Stimulated activated CD8-positive, alpha-beta memory T cell treated with anti-CD3 and anti-CD28 coated beads, Interleukin-12 subunit alpha, Interleukin-12 subunit beta, amount 100 ng/mL, for 4 hours (primary cell): ENCODE results near the gene SUN1.
"Not testable (repeated sequence)": the region's sequence is repeated elsewhere in the genome, so short reads cannot be mapped to it uniquely, and the experiment has no call there.

Experiments
- DNase-seq: peaks from one replicate; pipeline ENCODE4 v3.0.0-alpha.2; 2020; ENCODE audit warnings: low read depth

The SUN1 gene, protein sequence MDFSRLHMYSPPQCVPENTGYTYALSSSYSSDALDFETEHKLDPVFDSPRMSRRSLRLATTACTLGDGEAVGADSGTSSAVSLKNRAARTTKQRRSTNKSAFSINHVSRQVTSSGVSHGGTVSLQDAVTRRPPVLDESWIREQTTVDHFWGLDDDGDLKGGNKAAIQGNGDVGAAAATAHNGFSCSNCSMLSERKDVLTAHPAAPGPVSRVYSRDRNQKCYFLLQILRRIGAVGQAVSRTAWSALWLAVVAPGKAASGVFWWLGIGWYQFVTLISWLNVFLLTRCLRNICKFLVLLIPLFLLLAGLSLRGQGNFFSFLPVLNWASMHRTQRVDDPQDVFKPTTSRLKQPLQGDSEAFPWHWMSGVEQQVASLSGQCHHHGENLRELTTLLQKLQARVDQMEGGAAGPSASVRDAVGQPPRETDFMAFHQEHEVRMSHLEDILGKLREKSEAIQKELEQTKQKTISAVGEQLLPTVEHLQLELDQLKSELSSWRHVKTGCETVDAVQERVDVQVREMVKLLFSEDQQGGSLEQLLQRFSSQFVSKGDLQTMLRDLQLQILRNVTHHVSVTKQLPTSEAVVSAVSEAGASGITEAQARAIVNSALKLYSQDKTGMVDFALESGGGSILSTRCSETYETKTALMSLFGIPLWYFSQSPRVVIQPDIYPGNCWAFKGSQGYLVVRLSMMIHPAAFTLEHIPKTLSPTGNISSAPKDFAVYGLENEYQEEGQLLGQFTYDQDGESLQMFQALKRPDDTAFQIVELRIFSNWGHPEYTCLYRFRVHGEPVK

GRCh38 chr7:832167-832967 lies at the start of gene SUN1:
Gene SUN1, plus strand, starts transcription at chr7:832476. Its CDS starts 49 bp downstream, at chr7:832525.
- DNase-seq, result peak; percentile 50

- no peak for DNase-seq
These were observed 49.4 kb upstream of the SUN1 start for GRCh38 chr7:782718-783449.

DNA sequence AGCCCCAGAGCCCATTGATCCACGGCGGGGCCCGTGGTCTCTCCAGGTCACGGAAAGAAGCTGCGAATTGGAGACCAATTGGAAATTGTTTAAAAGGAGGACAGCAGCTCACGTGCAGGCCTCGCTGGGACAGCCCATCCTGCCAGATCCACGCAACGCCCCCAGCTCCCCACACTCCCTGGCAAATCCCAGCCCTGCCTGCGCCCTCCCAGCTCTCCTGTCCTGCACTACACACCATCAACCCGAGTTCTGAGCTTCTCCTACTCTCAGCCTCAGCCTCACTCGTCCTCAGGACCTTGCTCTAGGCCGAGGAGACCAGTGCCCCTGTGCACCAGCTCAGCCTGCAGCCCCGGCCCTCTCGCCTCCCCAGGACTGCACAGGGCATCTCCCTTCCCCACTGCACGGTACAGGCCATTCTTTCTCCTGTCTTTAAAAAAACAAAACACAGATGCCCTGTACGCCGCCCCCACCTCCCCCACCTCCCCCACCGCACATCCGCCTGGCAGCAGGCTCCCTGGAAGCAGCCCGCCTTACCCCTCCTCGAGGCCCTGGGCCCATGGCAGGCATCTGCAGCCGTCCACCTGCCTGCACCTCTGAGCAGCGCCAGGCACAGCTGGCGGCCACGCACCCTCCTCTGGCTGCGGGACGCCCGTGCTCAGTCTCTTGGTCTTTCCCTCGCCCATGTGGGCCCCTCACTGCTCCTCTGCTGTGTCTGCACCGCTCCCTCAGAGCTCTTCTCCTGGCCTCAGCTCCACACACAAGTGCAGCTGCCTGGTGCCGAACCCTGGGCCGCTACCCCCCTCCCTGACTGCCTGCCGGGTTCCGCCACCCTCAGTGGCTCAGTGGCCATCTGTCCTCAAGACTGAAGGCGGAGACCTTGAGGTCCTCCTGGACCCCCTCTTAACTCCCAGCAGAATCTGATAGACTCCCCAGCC lies 48.5 kb upstream of the SUN1 start:
- no peak for DNase-seq

DNA sequence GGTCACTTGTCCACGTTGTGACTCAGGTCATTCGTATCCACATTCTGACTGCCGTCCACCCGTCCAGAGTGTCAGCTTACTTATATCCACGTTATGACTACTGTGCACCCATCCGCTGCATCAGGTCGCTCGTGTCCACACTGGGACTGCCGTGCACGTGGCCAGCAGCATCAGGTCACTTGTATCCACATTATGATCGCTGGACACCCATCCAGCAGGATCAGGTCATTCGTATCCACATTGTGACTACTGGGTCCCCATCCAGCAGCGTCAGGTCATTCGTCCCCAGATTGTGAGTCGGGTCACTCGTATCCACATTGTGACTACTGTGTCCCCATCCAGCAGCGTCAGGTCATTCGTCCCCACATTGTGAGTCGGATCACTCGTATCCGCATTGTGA lies 47.3 kb upstream of the SUN1 start:
- DNase-seq, result no peak

DNA sequence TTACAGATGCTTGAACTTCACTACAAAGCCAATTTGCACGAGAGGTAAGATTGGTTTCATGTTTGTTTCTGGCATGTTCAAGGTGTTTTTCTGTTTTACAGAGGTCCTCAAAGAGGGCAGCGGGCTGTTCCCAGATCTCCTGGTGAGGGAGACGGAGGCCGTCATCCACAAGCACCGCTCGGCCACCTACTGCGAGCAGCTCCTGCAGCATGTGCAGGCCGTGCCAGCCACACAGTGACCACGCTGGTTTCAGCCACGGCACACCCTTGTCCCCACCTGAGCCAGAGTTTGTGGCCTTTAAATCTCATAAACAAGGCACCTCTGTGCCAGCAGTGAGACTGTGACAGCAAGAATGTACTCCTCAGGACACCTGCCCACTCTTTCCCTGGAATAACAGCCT lies 46.9 kb upstream of the SUN1 start:
- no peak for DNase-seq

- DNase-seq, result peak; percentile 42
These were observed 45.6 kb upstream of the SUN1 start for GRCh38 chr7:786472-787255.

DNA sequence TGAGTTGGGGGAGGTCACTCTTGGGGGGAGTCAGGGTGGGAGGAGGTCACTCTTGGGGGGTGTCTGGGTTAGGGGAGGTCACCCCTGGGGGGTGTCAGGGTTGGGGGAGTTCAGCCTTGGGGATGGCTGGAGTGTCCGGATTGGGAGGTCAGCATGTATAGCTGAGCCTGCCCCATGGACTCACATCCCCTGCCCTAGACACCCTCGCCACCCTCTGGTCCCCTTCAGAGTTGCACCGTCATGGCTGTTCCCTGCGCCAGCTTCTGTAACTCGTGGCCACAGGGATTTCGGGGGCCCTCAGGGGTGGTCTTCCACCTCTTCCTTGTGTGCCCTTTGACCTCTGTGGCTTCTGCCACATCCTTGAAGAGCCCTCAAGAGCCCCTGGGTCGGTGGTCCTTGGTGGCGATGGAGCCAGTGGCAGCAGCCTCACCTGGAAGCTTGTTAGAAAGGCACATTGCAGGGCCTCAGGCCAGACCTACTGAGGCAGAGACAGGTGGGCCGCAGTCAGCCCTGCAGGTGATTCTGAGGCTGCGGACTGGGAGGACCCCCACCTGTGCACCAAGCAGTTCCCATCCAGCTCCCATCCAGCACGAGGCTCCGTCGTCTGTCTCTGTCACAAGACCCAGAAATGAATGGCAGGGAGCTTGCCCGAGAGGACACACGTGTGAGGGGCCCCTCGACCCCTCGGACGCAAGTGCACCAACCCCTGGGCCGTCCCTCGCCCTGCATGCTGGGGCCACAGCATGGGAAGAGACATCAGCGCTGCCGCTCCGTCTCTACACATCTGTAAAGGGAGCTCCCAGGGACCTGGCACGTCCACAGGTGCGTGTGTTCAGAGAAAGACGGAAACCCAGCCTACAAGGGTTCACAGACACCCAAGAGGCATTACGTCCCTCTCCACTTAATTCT lies 44.7 kb upstream of the SUN1 start:
- no peak for DNase-seq

DNA sequence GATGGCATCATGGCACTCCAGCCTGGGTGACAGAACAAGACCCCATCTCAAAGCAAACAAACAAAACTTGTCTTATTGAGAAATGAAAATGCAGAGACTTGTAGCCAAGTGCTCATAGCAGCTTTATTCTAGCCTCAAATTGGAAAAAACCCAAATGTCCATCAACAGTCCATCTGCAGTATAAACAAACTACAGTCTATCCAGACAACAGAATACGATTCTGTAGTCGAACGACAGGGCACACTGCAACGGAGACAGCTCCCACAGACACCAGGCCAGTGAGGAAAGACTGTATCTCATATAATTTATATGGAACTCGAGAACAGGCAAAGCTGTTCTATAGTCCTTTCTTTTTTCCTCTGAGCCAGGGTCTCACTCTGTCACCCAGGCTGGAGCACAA lies 40.8 kb upstream of the SUN1 start:
- no peak for DNase-seq

DNA sequence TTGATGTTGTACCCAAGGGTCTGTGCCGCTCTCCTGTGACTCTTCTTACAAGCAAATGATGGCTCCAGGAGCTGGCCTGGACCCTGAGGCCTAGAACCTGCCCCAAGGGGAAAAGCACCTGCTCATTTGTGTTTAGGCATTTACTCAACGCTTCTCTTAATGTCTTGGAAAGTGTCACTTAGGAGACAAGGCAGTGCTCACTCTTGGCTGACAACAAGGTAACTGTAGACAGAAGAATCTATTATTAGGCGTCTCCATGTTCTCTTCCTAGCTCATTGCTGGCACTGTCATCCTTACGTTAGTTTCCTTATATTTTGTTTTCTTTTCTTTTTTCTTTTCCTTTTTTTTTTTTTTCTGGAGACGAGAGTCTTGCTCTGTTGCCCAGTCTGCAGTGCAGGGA lies 38.1 kb upstream of the SUN1 start:
- DNase-seq, result no peak

DNA sequence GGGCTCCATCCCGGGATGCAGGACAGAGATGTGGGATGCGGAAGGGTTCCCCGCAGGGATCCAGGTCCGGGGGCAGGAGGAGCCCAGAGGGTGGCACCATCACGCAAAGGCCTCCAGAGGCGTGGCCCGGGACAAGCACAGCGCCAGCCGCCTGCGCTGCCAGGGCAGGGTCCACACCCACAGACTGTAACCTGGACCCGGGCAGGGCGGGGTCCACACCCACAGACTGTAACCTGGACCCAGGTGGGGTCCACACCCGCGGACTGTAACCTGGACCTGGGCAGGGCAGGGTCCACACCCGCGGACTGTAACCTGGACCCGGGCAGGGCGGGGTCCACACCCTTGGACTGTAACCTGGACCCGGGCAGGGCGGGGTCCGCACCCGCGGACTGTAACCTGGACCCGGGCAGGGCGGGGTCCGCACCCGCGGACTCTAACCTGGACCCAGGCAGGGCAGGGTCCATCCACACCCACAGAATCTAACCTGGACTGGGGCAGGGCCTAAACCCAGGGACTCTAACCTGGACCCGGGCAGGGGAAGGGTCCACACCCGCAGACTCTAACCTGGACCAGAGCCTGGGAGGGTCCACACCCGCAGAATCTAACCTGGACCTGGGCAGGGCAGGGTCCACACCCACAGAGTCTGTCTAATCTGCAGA lies 37.5 kb upstream of the SUN1 start:
- no peak for DNase-seq

DNA sequence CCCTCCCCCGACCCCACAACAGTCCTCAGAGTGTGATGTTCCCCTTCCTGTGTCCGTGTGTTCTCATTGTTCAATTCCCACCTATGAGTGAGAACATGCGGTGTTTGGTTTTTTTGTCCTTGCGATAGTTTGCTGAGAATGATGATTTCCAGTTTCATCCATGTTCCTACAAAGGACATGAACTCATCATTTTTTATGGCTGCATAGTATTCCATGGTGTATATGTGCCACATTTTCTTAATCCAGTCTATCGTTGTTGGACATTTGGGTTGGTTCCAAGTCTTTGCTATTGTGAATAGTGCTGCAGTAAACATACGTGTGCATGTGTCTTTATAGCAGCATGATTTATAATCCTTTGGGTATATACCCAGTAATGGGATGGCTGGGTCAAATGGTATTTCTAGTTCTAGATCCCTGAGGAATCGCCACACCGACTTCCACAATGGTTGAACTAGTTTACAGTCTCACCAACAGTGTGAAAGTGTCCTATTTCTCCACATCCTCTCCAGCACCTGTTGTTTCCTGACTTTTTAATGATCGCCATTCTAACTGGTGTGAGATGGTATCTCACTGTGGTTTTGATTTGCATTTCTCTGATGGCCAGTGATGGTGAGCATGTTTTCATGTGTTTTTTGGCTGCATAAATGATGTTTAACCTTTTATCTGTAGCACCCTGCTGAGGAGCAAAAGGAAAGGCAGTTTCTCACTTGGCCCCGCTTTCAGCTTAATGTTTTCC lies 35.7 kb upstream of the SUN1 start:
- not testable (repeated sequence) for DNase-seq

- no peak for DNase-seq
These were observed 33.3 kb upstream of the SUN1 start for GRCh38 chr7:798921-799470.

GRCh38 chr7:800692-801091 lies 31.6 kb upstream of the SUN1 start:
- no peak for DNase-seq

DNA sequence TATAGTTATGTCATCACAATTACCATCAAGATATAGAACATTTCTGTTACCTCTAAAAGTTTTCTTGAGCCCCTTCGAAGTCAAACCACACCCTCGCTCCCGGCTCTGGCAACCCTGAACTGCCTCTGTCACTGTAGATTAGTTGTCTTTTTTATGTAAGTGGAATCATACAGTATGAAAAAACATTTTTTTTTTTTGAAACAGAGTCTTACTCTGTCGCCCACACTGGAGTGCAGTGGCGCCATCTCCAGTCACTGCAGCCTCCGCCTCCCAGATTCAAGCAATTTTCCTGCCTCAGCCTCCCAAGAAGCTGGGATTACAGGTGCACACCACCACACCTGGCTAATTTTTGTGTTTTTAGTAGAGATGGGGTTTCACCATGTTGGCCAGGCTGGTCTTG lies 30.9 kb upstream of the SUN1 start:
- not testable (repeated sequence) for DNase-seq

DNA sequence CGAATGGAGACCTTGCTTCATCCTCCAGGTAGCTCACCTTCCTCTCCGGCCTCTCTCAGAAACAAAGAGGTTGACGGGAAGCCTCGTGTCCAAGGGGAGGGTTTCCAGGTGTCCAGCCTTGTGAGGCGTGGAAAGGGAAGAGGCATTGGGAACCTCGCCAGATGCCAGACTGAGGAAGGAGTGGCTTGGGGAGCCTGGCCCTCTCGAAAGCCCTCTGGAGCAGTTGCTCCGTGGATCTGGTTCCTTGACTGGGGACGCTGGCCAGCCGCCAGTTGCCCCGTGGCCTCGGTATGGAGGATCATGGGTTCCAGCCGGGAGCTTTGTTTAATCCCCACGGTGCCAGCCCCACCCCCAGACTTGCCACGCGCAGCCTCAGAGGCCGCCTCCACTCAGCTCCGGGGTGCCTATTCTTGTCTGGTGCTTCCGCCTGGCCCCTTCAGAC lies 30.3 kb upstream of the SUN1 start:
- DNase-seq, result no peak

GRCh38 chr7:802500-803242 lies 29.6 kb upstream of the SUN1 start:
- no peak for DNase-seq
